Activated CD8-positive, alpha-beta T cell treated with anti-CD3 and anti-CD28 coated beads, Interleukin-2, amount 10 ng/mL, durations not matched to agents 7 days and 5 days (primary cell): ENCODE results near the gene FRYL. TPM values are rescaled to one million over a fixed set of nuclear protein-coding genes. Genes with fewer than 3 reads are reported as not detected.
"Not testable (repeated sequence)": the region's sequence is repeated elsewhere in the genome, so short reads cannot be mapped to it uniquely, and the experiment has no call there.

Source experiments
- ATAC-seq: fragments of 150-1000 bp; cut with Tn5 transposase; one replicate; pipeline ENCODE4 v1.10.0; 2021; ENCODE audit warnings: moderate library complexity
- CTCF ChIA-PET: fragments of 350-600 bp; sonication (Branson Sonifier 250); formaldehyde crosslinking; loops from one replicate; lab custom pipeline; 2021; ENCODE audit warnings: antibody characterized with exemption; lab: Charles Lee
- POLR2A ChIA-PET: fragments of 350-600 bp; sonication (Branson Sonifier 250); formaldehyde crosslinking; loops from one replicate; lab custom pipeline; 2021; ENCODE audit warnings: antibody characterized with exemption; lab: Charles Lee
- DNase-seq: peaks from one replicate; pipeline ENCODE4 v3.0.0-alpha.2; 2020
- H3K27ac Mint-ChIP-seq: one replicate; pipeline ENCODE4 v1.8.0; 2021; ENCODE audit warnings: mild to moderate bottlenecking, mixed read lengths
- H3K27me3 Mint-ChIP-seq: one replicate; pipeline ENCODE4 v1.8.0; 2021; ENCODE audit warnings: low read depth, mixed read lengths
- H3K36me3 Mint-ChIP-seq: one replicate; pipeline ENCODE4 v1.8.0; 2021; ENCODE audit warnings: low read depth, mixed read lengths
- H3K4me1 Mint-ChIP-seq: one replicate; pipeline ENCODE4 v1.8.0; 2021; ENCODE audit warnings: low read depth, mixed read lengths
- H3K4me3 Mint-ChIP-seq: one replicate; pipeline ENCODE4 v1.8.0; 2021; ENCODE audit warnings: mild to moderate bottlenecking, mixed read lengths
- H3K9me3 Mint-ChIP-seq: one replicate; pipeline ENCODE4 v1.8.0; 2022; ENCODE audit warnings: mixed read lengths; ENCODE audit not compliant: insufficient read depth
- total RNA-seq, 2 experiments: library from RNA; stranded (reverse); gene quantifications; one replicate each; pipeline ENCODE4 v1.2.3, GENCODE V29; 2021

FRYL gene
- total RNA-seq, 2 experiments from 2014 or later, result 98.5 to 107 TPM

GRCh38 chr4:48640225-48640624 is 139.9 kb downstream of the FRYL start:
- Mint-ChIP-seq H3K27ac (no peak overlapping the region), H3K4me3 (no peak overlapping the region), H3K4me1 (peaks cover 4% of the 10 kb centered on the region), H3K36me3 (peaks cover 11% of the 10 kb centered on the region), H3K9me3 (no peaks in the 10 kb centered on the region), H3K27me3 (no peaks in the 10 kb centered on the region)
- DNase-seq (no peak), ATAC-seq (no peak)
- ChIA-PET POLR2A (no interaction called here), CTCF (no interaction called here)

- Mint-ChIP-seq H3K27me3 (no peaks in the 10 kb centered on the region), H3K36me3 (peaks cover 11% of the 10 kb centered on the region), H3K4me1 (peaks cover 4% of the 10 kb centered on the region), H3K4me3 (no peak overlapping the region), H3K27ac (no peak overlapping the region), H3K9me3 (no peaks in the 10 kb centered on the region)
- ATAC-seq, result no peak
- CTCF ChIA-PET, result no interaction called here
- POLR2A ChIA-PET, result no interaction called here
- no peak for DNase-seq
These were observed 140.3 kb downstream of the FRYL start for GRCh38 chr4:48639807-48640206.

GRCh38 chr4:48638586-48638985 is 141.5 kb downstream of the FRYL start:
- H3K4me3 Mint-ChIP-seq, CTCF ChIA-PET, H3K27me3 Mint-ChIP-seq, POLR2A ChIA-PET, H3K9me3 Mint-ChIP-seq, H3K4me1 Mint-ChIP-seq, ATAC-seq, DNase-seq, H3K27ac Mint-ChIP-seq: not testable (repeated sequence)
- peaks cover 11% of the 10 kb centered on the region for H3K36me3 Mint-ChIP-seq

GRCh38 chr4:48636911-48637310 is 143.2 kb downstream of the FRYL start:
- peaks cover 4% of the 10 kb centered on the region for H3K4me1 Mint-ChIP-seq
- H3K27ac Mint-ChIP-seq, result no peak overlapping the region
- H3K9me3 Mint-ChIP-seq, result no peaks in the 10 kb centered on the region
- POLR2A ChIA-PET, result no interaction called here
- no peak for DNase-seq
- CTCF ChIA-PET, result interaction anchor here (1.6 kb wide), 1 partner anchor 10 kb away, joined by 3 read pairs; no protein-coding TSS in a partner anchor
- H3K36me3 Mint-ChIP-seq, result peaks cover 11% of the 10 kb centered on the region
- no peak for ATAC-seq
- H3K27me3 Mint-ChIP-seq, result no peaks in the 10 kb centered on the region
- no peak overlapping the region for H3K4me3 Mint-ChIP-seq

- CTCF ChIA-PET, result interaction anchor here (1.6 kb wide), 1 partner anchor 11 kb away, joined by 3 read pairs; no protein-coding TSS in a partner anchor
These were observed 144.1 kb downstream of the FRYL start for GRCh38 chr4:48635980-48636379.

GRCh38 chr4:48635310-48635709 is 144.8 kb downstream of the FRYL start:
- ChIA-PET CTCF (no interaction called here), POLR2A (no interaction called here)
- no peak for DNase-seq
- ATAC-seq, result no peak
- H3K9me3 Mint-ChIP-seq, result no peaks in the 10 kb centered on the region
- H3K4me3 Mint-ChIP-seq, result no peak overlapping the region
- peaks cover 6% of the 10 kb centered on the region for H3K4me1 Mint-ChIP-seq
- H3K27ac Mint-ChIP-seq, result no peak overlapping the region
- H3K36me3 Mint-ChIP-seq, result peaks cover 9% of the 10 kb centered on the region
- H3K27me3 Mint-ChIP-seq, result no peaks in the 10 kb centered on the region

More at GRCh38 chr4:48635980-48636379, 144.1 kb downstream of the FRYL start:
- no peaks in the 10 kb centered on the region for H3K27me3 Mint-ChIP-seq
- H3K9me3 Mint-ChIP-seq, result no peaks in the 10 kb centered on the region
- no peak for ATAC-seq
- no peak overlapping the region for H3K27ac Mint-ChIP-seq
- no peak overlapping the region for H3K4me3 Mint-ChIP-seq
- peaks cover 9% of the 10 kb centered on the region for H3K36me3 Mint-ChIP-seq
- POLR2A ChIA-PET, result no interaction called here
- peaks cover 4% of the 10 kb centered on the region for H3K4me1 Mint-ChIP-seq
- no peak for DNase-seq

GRCh38 chr4:48634688-48635308 is 145.3 kb downstream of the FRYL start:
- Mint-ChIP-seq H3K27me3 (no peaks in the 10 kb centered on the region), H3K27ac (no peak overlapping the region), H3K36me3 (peaks cover 9% of the 10 kb centered on the region), H3K4me1 (peaks cover 6% of the 10 kb centered on the region), H3K9me3 (no peaks in the 10 kb centered on the region), H3K4me3 (no peak overlapping the region)
- POLR2A ChIA-PET, result no interaction called here
- CTCF ChIA-PET, result no interaction called here
- ATAC-seq, result no peak
- no peak for DNase-seq

- ATAC-seq, result no peak
- DNase-seq, result no peak
- POLR2A ChIA-PET, result no interaction called here
- CTCF ChIA-PET, result interaction anchor here (1.2 kb wide), 1 partner anchor 55 kb away, joined by 4 read pairs; no protein-coding TSS in a partner anchor
- Mint-ChIP-seq H3K4me1 (peaks cover 6% of the 10 kb centered on the region), H3K36me3 (peaks cover 2% of the 10 kb centered on the region), H3K27me3 (no peaks in the 10 kb centered on the region), H3K4me3 (no peak overlapping the region), H3K27ac (no peak overlapping the region), H3K9me3 (no peaks in the 10 kb centered on the region)
These were observed 146.4 kb downstream of the FRYL start for GRCh38 chr4:48633657-48634056.

- ATAC-seq, result no peak
- H3K4me3 Mint-ChIP-seq, result no peak overlapping the region
- H3K27ac Mint-ChIP-seq, result no peak overlapping the region
These were observed 150.6 kb downstream of the FRYL start for GRCh38 chr4:48629458-48629857.

GRCh38 chr4:48623182-48623780 is 156.8 kb downstream of the FRYL start:
- H3K9me3 Mint-ChIP-seq, result no peaks in the 10 kb centered on the region

More at GRCh38 chr4:48629458-48629857, 150.6 kb downstream of the FRYL start:
- no peak for DNase-seq
- Mint-ChIP-seq H3K27me3 (no peaks in the 10 kb centered on the region), H3K4me1 (peaks cover 2% of the 10 kb centered on the region), H3K9me3 (no peaks in the 10 kb centered on the region), H3K36me3 (peaks cover 2% of the 10 kb centered on the region)
- CTCF ChIA-PET, result no interaction called here
- POLR2A ChIA-PET, result no interaction called here

GRCh38 chr4:48620831-48621230 is 159.2 kb downstream of the FRYL start:
- DNase-seq (no peak), ATAC-seq (no peak)
- H3K4me1 Mint-ChIP-seq, result no peaks in the 10 kb centered on the region
- peaks cover 39% of the 10 kb centered on the region for H3K36me3 Mint-ChIP-seq
- no peak overlapping the region for H3K4me3 Mint-ChIP-seq
- ChIA-PET CTCF (no interaction called here), POLR2A (no interaction called here)
- no peaks in the 10 kb centered on the region for H3K9me3 Mint-ChIP-seq
- H3K27ac Mint-ChIP-seq, result no peak overlapping the region
- no peaks in the 10 kb centered on the region for H3K27me3 Mint-ChIP-seq

More at GRCh38 chr4:48623182-48623780, 156.8 kb downstream of the FRYL start:
- ChIA-PET POLR2A (no interaction called here), CTCF (no interaction called here)
- no peak overlapping the region for H3K4me3 Mint-ChIP-seq
- no peaks in the 10 kb centered on the region for H3K27me3 Mint-ChIP-seq
- ATAC-seq (no peak), DNase-seq (no peak)
- no peak overlapping the region for H3K27ac Mint-ChIP-seq
- peaks cover 25% of the 10 kb centered on the region for H3K36me3 Mint-ChIP-seq
- no peaks in the 10 kb centered on the region for H3K4me1 Mint-ChIP-seq

- H3K4me3 Mint-ChIP-seq, result no peak overlapping the region
- H3K9me3 Mint-ChIP-seq, result peaks cover 6% of the 10 kb centered on the region
- DNase-seq (no peak), ATAC-seq (no peak)
- POLR2A ChIA-PET, result no interaction called here
- no peaks in the 10 kb centered on the region for H3K27me3 Mint-ChIP-seq
- H3K27ac Mint-ChIP-seq, result peak overlapping the region; percentile 31
- peaks cover 46% of the 10 kb centered on the region for H3K36me3 Mint-ChIP-seq
- CTCF ChIA-PET, result interaction anchor here (1.8 kb wide), 1 partner anchor 41 kb away, joined by 4 read pairs; no protein-coding TSS in a partner anchor
- H3K4me1 Mint-ChIP-seq, result no peaks in the 10 kb centered on the region
These were observed 160.0 kb downstream of the FRYL start for GRCh38 chr4:48620093-48620492.
